MM.1S (cell line): ENCODE results near the gene TOX4.

ENCODE experiments used
- DNase-seq: peaks from one replicate; pipeline ENCODE4 v3.0.0-alpha.2; 2015
- H2AFZ ChIP-seq: fragments of 300-600 bp; sonication (generic); 2 replicates; pipeline ENCODE4 v1.6.0; 2016; ENCODE audit warnings: antibody characterized with exemption, low read length
- H3F3A ChIP-seq: fragments of 300-600 bp; sonication (generic); 2 replicates; pipeline ENCODE4 v1.6.1; 2016; ENCODE audit warnings: mild to moderate bottlenecking, antibody characterized with exemption, low read length, moderate library complexity, mixed read lengths; ENCODE audit not compliant: insufficient read depth
- H3K27ac ChIP-seq: fragments of 300-600 bp; sonication (generic); 2 replicates; pipeline ENCODE4 v1.5.1; 2016; ENCODE audit warnings: mild to moderate bottlenecking, low read length
- H3K27me3 ChIP-seq: fragments of 300-600 bp; sonication (generic); replicated peaks from 2 replicates; pipeline ENCODE4 v1.6.0; 2016; ENCODE audit warnings: low read length; ENCODE audit not compliant: insufficient read depth
- H3K36me3 ChIP-seq: fragments of 300-600 bp; sonication (generic); replicated peaks from 2 replicates; pipeline ENCODE4 v1.6.1; 2016; ENCODE audit warnings: mild to moderate bottlenecking, low read length, mixed read lengths; ENCODE audit not compliant: insufficient read depth
- H3K4me1 ChIP-seq: fragments of 300-600 bp; sonication (generic); 2 replicates; pipeline ENCODE4 v1.6.1; 2016; ENCODE audit warnings: low read length, mixed read lengths
- H3K4me2 ChIP-seq: fragments of 300-600 bp; sonication (generic); 2 replicates; pipeline ENCODE4 v1.6.0; 2016; ENCODE audit warnings: low read depth, low read length
- H3K4me3 ChIP-seq: fragments of 300-600 bp; sonication (generic); 2 replicates; pipeline ENCODE4 v1.5.1; 2016; ENCODE audit warnings: low read length, mixed read lengths
- H3K79me2 ChIP-seq: fragments of 300-600 bp; sonication (generic); 2 replicates; pipeline ENCODE4 v1.6.1; 2016; ENCODE audit warnings: mixed run types, low read length, mixed read lengths
- H3K9ac ChIP-seq: fragments of 300-600 bp; sonication (generic); 2 replicates; pipeline ENCODE4 v1.6.1; 2016; ENCODE audit warnings: low read length, mixed read lengths
- H3K9me2 ChIP-seq: fragments of 300-600 bp; sonication (generic); replicated peaks from 2 replicates; pipeline ENCODE4 v1.6.1; 2016; ENCODE audit warnings: mild to moderate bottlenecking, low read length, mixed read lengths; ENCODE audit not compliant: insufficient read depth
- H3K9me3 ChIP-seq: fragments of 300-600 bp; sonication (generic); replicated peaks from 2 replicates; pipeline ENCODE4 v1.6.1; 2016; ENCODE audit warnings: mild to moderate bottlenecking, low read length, mixed read lengths; ENCODE audit not compliant: insufficient read depth
- H4K20me1 ChIP-seq: fragments of 300-600 bp; sonication (generic); 2 replicates; pipeline ENCODE4 v1.6.1; 2016; ENCODE audit warnings: mild to moderate bottlenecking, low read length, moderate library complexity, mixed read lengths; ENCODE audit not compliant: insufficient read depth
- CTCF ChIP-seq: fragments of 300-600 bp; sonication (generic); IDR thresholded peaks from 2 replicates; pipeline ENCODE4 v1.5.1; 2016; ENCODE audit warnings: antibody characterized with exemption, low read length, mixed read lengths
- EZH2 ChIP-seq: fragments of 300-600 bp; sonication (generic); optimal IDR thresholded peaks from 2 replicates; pipeline ENCODE3; 2017; ENCODE audit warnings: low read depth, mild to moderate bottlenecking, antibody characterized with exemption, low read length, mixed read lengths
- EZH2phosphoT487 ChIP-seq: fragments of 300-600 bp; sonication (generic); IDR thresholded peaks from 2 replicates; pipeline ENCODE4 v1.6.1; 2018; ENCODE audit warnings: antibody characterized with exemption, low read length

Gene TOX4

DNA sequence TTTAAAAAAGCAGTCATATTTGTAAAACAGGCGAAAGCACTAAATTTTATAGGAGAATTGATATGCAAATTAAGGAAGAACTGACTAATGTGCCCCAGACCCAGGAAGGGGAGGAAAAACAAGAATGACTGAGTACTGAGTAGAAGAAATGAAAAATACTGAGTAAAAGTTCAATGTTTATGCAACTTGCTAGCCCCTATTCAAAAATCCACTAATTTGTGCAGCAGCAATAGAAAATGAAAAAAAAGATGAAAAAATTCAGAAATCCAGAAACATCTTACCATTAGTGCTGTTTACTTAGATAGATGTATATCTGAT, 27.1 kb upstream of the TOX4 start:
- no peaks in the 10 kb centered on the region for H3K27me3 ChIP-seq
- H3K4me2 ChIP-seq = peak overlapping the region; percentile 24; the same call in 1 of the 2 replicates
- H3F3A ChIP-seq = peaks cover 9% of the 10 kb centered on the region; the same call in 1 of the 2 replicates
- no peak overlapping the region for H2AFZ ChIP-seq
- no peaks in the 10 kb centered on the region for H3K9me3 ChIP-seq
- DNase-seq = no peak
- H3K79me2 ChIP-seq = peaks cover 88% of the 10 kb centered on the region
- peak overlapping the region; percentile 46; the same call in 1 of the 2 replicates for H3K27ac ChIP-seq
- no peaks in the 10 kb centered on the region for H4K20me1 ChIP-seq
- H3K4me1 ChIP-seq = peaks cover 8% of the 10 kb centered on the region
- no peak overlapping the region for H3K4me3 ChIP-seq
- no peak overlapping the region for H3K9ac ChIP-seq
- no peaks in the 10 kb centered on the region for H3K36me3 ChIP-seq
- TF ChIP-seq EZH2phosphoT487 = no peak
- TF ChIP-seq EZH2 = no peak
- TF ChIP-seq CTCF = no peak
- no peaks in the 10 kb centered on the region for H3K9me2 ChIP-seq

DNA sequence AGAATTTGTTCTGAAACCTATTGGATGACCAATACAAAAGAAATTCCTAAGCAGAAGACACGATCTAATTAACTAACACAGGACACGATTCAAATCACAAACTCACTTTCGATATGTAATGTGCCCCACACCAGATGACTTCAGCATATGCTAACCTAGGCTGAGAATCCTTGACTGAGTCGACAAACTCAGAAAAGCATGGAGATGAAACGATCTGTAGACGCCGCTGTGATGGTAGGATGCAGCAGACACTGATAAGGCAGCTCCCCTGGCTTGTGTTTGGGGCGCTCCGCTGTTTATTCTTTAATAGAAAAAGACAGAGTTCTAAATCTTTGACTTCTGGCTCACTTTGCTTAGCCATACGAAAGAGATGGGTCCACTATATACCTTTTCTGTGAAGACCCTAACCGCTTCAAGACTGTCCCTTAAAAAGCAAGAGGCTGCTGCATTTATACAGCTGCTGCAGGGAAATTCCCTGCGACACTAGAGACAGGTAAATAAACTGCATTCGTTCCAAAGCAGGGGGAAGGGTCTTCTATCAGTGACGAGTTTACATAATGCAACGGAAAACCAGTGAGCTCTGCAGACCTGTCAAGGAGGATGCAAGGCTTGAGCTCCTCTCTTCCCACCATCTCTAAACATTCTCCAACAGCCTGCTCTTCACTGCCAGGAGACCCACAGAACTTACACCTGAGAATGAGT, 22.0 kb upstream of the TOX4 start:
- Histone ChIP-seq H4K20me1 (no peaks in the 10 kb centered on the region), H3K9me2 (no peaks in the 10 kb centered on the region), H3K36me3 (no peaks in the 10 kb centered on the region), H3K27ac (peak overlapping the region; percentile 62; the same call in 1 of the 2 replicates), H3F3A (no peaks in the 10 kb centered on the region; the same call in 1 of the 2 replicates), H3K4me3 (peak overlapping the region; percentile 84), H3K9me3 (no peaks in the 10 kb centered on the region), H3K4me1 (peaks cover 5% of the 10 kb centered on the region), H3K79me2 (peaks cover 56% of the 10 kb centered on the region), H2AFZ (no peak overlapping the region), H3K27me3 (no peaks in the 10 kb centered on the region), H3K9ac (peak overlapping the region; percentile 73), H3K4me2 (peak overlapping the region; percentile 70)
- TF ChIP-seq EZH2phosphoT487 (no peak), CTCF (no peak), EZH2 (no peak)
- no peak for DNase-seq

- peak overlapping the region; percentile 56; the same call in 1 of the 2 replicates for H2AFZ ChIP-seq
These were observed 21.4 kb upstream of the TOX4 start for GRCh38 chr14:21455592-21455911.

More at GRCh38 chr14:21455592-21455911, 21.4 kb upstream of the TOX4 start:
- H3K9ac ChIP-seq = peak overlapping the region; percentile 73
- peak overlapping the region; percentile 70; the same call in 1 of the 2 replicates for H3K4me2 ChIP-seq
- H3K79me2 ChIP-seq = peaks cover 50% of the 10 kb centered on the region
- TF ChIP-seq EZH2phosphoT487 (no peak), EZH2 (no peak)
- no peaks in the 10 kb centered on the region for H3K9me3 ChIP-seq
- H3K36me3 ChIP-seq = no peaks in the 10 kb centered on the region
- H3K4me1 ChIP-seq = no peaks in the 10 kb centered on the region
- peak overlapping the region; percentile 84 for H3K4me3 ChIP-seq
- no peaks in the 10 kb centered on the region; the same call in 1 of the 2 replicates for H3F3A ChIP-seq
- H3K27me3 ChIP-seq = no peaks in the 10 kb centered on the region
- peak overlapping the region; percentile 62 for H3K27ac ChIP-seq
- no peaks in the 10 kb centered on the region for H3K9me2 ChIP-seq
- no peak for DNase-seq
- H4K20me1 ChIP-seq = no peaks in the 10 kb centered on the region
